Non-pigmented ciliary epithelial cell (primary cell): ENCODE measurements around the gene COMT.
"Not testable (repeated sequence)": the region's sequence is repeated elsewhere in the genome, so short reads cannot be mapped to it uniquely, and the experiment has no call there.

ENCODE experiments used
- DNase-seq: peaks from one replicate; pipeline ENCODE4 v3.0.0-alpha.2; 2010; ENCODE audit warnings: low read depth

COMT gene

GRCh38 chr22:19929586-19930550, 11.7 kb upstream of the COMT start:
- no peak for DNase-seq

GRCh38 chr22:19930551-19931486, 10.8 kb upstream of the COMT start:
- no peak for DNase-seq

GRCh38 chr22:19931514-19931913, 10.1 kb upstream of the COMT start:
- DNase-seq, result no peak

GRCh38 chr22:19932367-19933206, 9.0 kb upstream of the COMT start:
- DNase-seq, result no peak

GRCh38 chr22:19933341-19934241, 8.0 kb upstream of the COMT start:
- no peak for DNase-seq

GRCh38 chr22:19935123-19935718, 6.4 kb upstream of the COMT start:
- not testable (repeated sequence) for DNase-seq

GRCh38 chr22:19936513-19936912, 5.1 kb upstream of the COMT start:
- no peak for DNase-seq

GRCh38 chr22:19937616-19938473, 3.7 kb upstream of the COMT start:
- DNase-seq, result no peak

GRCh38 chr22:19940536-19941364, 822 bp upstream of the COMT start:
- DNase-seq, result no peak

GRCh38 chr22:19942157-19943081, 847 bp downstream of the COMT start:
- no peak for DNase-seq

GRCh38 chr22:19943082-19944026, 1.8 kb downstream of the COMT start:
- peak; percentile 75 for DNase-seq

- no peak for DNase-seq
Observed at GRCh38 chr22:19948057-19948760, 6.6 kb downstream of the COMT start.

GRCh38 chr22:19951346-19951745, 9.8 kb downstream of the COMT start:
- no peak for DNase-seq

GRCh38 chr22:19955241-19956128, 13.9 kb downstream of the COMT start:
- DNase-seq, result no peak
